ENCODE results near the gene ANO7.

Gene ANO7

GRCh38 chr2:241229563-241230401 lies 41.3 kb downstream of the ANO7 start:
- DNase-seq, result no peak

- DNase-seq, result no peak
These were observed 42.0 kb downstream of the ANO7 start for GRCh38 chr2:241230435-241230834.

DNA sequence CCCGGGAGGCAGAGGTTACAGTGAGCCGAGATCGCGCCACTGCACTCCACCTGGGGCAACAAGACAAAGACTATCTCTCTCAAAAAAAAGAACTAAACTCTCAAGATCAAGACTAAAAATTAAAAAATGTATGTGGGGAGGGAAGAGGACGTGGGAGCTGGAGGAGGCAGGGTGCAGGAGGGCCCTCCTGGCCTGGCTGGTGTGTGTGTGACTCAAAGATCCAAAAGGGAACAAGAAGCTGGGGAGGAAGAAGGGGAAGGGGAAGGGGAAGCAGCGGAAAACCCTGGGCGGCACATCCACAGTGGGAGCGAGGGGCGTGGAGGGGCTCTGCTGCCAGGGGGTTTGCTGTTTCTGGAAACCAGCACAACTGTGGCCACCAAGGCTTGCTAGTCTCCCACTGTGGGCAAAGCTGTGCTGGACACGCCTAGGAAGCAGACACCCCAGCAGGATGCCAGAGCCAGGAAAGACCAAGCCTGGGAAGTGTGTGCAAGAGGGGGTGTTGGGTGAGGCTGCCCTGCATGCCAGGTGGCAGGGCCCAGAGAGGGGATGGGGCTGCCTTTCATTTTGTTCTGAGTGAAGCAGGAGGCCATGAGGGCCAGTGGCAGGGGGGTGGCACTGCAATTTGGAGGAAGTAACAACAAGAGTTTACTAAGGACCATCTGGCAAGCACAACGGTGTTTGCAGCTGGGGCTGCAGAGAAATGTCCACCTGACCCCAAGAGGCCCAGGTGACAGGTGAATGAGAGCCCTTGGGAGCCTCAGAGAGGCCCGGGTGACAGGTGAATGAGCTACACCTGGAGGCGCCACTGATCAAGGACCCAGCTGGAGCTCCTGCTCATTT lies 44.5 kb downstream of the ANO7 start:
- DNase-seq, result no peak

DNA sequence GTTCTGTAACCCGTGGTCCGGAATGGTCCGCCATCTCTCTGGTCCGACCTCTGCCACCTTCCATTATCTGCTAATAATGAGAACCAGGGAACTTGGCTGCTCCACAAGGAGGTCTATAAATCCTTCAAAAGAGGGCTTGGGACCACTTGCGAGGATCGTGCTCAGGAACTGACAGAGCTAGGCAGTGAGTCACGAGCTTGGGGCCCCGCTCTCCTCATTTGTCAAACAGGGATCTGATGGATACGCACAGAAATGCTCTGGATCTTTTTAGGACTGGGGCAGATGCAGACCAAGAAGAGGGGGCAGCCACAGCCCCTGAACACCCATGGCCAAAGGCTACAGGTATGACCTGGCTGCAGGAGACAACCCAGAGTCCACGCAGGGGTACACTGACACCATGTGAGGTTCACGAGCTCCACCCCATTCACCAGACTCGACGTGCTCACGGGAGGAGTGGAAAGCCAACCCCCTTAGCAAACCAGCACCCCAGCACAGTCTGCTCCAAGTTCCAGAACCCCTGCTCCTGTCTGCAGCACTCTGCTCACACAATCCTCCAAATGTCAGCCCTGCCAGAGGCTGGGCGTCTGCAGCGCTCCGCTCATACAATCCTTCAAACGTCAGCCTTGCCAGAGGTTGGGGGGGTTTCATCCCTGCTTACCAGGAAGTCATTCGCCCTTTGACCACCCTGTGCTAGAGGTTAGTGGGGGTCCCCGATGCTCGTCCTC lies 45.8 kb downstream of the ANO7 start:
- DNase-seq, result no peak

DNA sequence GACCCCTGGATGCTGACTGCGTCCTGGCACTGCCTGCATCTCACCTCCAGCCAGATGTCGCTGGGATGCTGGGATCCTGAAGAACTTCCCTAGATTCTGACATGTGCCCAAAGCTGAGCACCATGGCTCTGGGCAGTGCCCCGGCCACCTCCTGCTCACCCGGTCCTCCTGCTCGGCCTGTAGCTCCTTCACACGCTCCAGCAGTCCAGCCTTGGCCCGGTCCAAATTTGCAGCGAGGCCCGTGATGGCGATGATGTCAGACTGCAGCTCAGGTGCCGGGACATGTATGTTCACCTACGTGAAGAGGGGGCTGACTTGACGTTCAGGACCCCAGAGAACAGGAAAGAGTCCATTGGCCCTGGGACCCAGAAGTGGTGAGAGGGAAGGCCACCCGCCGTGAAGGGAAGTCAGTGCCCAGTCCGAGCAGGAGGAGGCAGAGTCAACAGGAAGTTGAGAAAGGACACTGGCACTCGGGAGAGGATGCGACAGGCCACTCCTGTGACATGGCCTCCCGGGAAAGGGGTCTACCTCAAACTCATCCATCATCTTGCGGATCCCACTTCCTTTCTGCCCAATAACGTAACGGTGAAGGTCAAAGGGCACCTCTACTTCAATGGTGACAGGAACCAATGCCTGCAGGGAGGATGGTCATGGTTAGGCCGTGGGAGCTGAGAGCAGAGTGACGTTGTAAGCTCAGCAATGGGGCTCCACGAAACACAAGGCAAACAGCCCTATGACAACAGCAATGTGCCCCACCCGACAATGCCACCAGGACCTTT lies 46.7 kb downstream of the ANO7 start:
- no peak for DNase-seq

DNA sequence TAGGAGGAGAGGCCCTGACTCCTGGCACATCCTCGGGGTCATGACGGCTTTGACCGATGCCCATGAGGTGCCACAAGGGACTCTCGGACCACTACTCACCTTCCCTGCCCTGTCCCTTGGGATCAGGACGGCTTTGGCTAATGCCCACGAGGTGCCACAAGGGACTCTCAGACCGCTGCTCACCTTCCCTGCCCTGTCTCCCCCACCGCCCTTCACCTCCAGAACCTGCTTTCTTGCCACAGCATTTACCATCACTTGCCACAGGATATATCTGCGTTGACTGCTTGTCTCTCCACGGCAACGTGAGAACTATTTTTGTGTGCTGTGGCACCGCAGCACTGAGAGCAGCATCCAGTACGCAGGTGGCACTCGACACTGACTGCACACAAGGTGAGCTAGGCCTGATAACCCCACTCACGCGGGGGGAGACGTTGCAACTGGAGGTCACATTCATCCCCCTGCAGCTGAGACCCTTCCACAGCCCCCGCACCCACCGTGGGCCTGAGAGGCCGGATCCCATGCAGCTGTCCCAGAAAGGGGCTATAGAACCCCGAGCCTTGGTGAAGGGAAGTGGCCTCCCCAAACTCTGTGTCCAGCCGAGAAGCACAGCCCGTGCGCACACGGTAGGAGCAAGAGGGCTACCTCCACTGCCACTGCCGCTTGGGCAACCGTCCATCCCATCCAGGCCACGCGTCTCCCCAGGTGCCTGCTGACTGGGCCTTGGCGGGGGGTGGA lies 47.5 kb downstream of the ANO7 start:
- DNase-seq, result no peak

- DNase-seq, result no peak
These were observed 48.6 kb downstream of the ANO7 start for GRCh38 chr2:241237047-241237446.

DNA sequence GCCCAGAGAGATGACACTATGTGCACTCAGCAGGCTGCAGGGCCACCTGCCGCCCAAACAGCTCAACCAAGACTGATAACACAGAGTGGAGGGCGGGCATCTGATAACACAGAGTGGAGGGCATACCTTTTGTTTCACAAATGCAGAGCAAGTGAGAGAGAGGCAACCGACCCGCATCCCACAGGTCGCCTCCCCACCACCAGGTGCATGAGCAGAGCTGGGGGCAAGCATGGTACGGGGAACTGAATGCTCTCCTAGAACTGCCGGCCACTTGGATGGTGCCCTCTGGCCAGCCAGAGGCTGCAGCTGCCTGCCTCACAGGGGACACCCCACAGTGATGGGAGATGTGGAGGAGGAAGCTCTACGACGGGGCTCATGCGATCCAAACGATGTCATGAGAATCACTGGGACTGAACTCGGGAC lies 49.5 kb downstream of the ANO7 start:
- no peak for DNase-seq

DNA sequence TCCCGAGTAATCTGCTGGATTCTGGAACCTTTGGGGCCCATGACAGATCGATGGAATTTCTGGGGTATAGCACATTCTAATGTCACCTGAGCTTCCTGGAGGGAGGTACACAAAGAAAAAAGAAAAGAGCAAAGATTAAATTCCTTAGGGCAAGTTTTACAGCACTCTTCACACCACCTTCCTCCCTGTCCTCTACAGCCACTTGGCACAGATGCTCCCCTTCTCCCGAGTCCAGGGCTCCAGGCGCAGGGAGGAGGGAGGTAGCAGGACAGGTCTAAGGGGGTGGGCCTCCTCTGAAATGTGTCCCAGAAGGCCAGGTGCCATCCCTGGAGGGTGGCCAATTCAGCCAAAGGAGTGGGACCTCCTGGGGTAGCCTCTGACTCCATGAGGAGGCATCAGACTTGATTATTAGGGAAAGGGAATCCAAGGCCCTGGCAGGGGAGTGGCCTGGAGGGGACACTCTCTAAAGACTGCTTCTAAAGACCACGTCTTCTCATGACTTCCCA lies 50.3 kb downstream of the ANO7 start:
- DNase-seq, result no peak

- no peak for DNase-seq
These were observed 51.2 kb downstream of the ANO7 start for GRCh38 chr2:241239552-241240202.

- DNase-seq, result no peak
These were observed 52.0 kb downstream of the ANO7 start for GRCh38 chr2:241240320-241241004.

DNA sequence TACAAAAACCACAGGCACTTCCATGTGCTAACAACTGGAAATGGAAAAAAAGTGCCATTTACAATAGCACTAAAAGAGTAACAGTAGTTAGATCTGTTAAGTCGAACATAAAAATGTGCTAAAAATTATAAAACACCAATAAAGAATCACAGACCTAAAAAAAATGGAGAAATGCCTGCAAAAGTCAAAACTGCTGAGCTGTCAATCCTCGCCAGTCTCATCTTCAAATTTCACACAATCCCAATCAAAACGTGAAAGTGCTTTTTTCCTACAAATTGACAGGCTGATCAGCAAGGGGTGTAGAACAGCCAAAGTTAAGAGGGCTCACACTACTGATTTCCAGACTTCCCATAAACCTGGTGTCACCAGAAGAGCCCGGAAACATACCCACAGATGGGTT lies 53.2 kb downstream of the ANO7 start:
- no peak for DNase-seq

DNA sequence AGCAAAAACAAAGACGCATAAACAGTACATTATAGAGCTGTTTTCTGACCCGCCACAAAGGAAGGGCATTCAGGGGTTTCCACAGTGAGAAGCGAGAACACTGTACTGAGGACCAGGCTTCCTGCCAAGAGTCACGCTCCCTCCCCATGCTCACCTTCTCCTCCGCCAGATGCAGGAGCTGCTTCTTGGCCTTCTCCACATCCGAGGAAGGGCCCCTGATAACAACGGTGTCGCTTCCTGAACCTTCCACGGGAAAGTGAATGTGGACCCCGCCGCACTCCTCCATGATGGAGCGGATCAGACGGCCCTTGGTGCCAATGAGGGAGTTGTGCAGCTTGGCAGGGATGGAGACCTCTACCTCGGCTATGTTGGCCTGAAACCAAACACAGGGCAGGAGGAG lies 53.8 kb downstream of the ANO7 start:
- no peak for DNase-seq

- DNase-seq, result no peak
These were observed 55.9 kb downstream of the ANO7 start for GRCh38 chr2:241244368-241244767.

GRCh38 chr2:241248289-241248688 lies 59.8 kb downstream of the ANO7 start:
- DNase-seq, result no peak

DNA sequence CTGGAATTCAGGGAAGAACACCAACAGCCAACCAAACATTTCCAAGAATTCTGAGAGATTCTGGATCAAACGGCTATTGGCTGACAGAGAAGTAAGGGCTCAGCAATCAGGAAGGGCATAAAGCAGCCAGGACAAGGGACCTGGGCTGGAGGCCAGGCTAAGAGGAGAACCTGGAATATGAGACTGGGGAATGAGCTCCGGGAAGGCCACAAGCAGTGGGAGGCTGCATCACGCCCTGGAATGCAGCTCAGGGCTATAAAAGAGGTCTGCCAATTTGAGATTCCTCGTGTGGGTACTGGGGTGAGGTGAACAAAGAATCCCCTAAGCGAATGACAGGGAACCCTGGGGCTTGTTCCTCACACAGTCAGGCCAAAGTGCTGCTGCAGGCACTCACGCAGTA lies 60.4 kb downstream of the ANO7 start:
- no peak for DNase-seq

DNA sequence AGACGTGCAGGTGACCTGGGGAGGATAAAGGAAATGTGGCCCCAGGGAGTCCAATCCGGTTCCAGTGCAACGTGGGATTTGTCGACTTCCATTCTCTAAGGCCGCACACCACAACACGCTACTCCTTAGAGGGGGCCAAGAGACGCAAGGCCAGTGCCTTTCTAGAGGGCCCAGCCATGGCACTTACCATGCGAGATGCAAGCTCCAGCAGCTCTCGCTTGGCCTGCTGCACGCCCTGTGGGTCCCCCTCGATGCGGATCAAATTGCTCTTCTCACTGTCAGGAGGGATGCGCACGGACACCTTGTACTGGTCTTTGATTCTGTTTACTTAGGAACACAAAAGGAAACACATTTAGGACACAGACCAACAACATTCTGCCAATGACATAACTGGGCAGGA lies 61.2 kb downstream of the ANO7 start:
- DNase-seq, result no peak

GRCh38 chr2:241252778-241253475 lies 64.5 kb downstream of the ANO7 start:
- DNase-seq, result no peak

GRCh38 chr2:241254904-241255351 lies 66.5 kb downstream of the ANO7 start:
- no peak for DNase-seq
